ENCODE measurements around the gene MTAP.

Gene MTAP

GRCh38 chr9:21802418-21803000 is at the start of gene MTAP:
Gene MTAP, plus strand, starts transcription at chr9:21802636. Its CDS starts 113 bp downstream, at chr9:21802749.
- DNase-seq (ENCODE audit: low read depth in 3 of 3) = peak; percentile 52 to 61 (median 54)

- DNase-seq (ENCODE audit: low read depth in 3 of 3) = no peak
Measured at GRCh38 chr9:21753523-21753922, 48.9 kb upstream of the MTAP start.

- no peak for DNase-seq (ENCODE audit: low read depth in 3 of 3)
Measured at GRCh38 chr9:21754741-21755140, 47.7 kb upstream of the MTAP start.

- no peak for DNase-seq (ENCODE audit: low read depth in 3 of 3)
Measured at GRCh38 chr9:21758540-21758939, 43.9 kb upstream of the MTAP start.

- DNase-seq (ENCODE audit: low read depth in 3 of 3) = no peak
Measured at GRCh38 chr9:21761309-21761901, 41.0 kb upstream of the MTAP start.

GRCh38 chr9:21762064-21762463 is 40.4 kb upstream of the MTAP start:
- DNase-seq (ENCODE audit: low read depth in 3 of 3) = no peak

GRCh38 chr9:21764846-21765245 is 37.6 kb upstream of the MTAP start:
- no peak for DNase-seq (ENCODE audit: low read depth in 3 of 3)

GRCh38 chr9:21766096-21766495 is 36.3 kb upstream of the MTAP start:
- no peak for DNase-seq (ENCODE audit: low read depth in 3 of 3)

- no peak for DNase-seq (ENCODE audit: low read depth in 3 of 3)
Measured at GRCh38 chr9:21770871-21771560, 31.4 kb upstream of the MTAP start.

- no peak for DNase-seq (ENCODE audit: low read depth in 3 of 3)
Measured at GRCh38 chr9:21777701-21778100, 24.7 kb upstream of the MTAP start.

GRCh38 chr9:21778304-21778703 is 24.1 kb upstream of the MTAP start:
- no peak for DNase-seq (ENCODE audit: low read depth in 3 of 3)

GRCh38 chr9:21779397-21779796 is 23.0 kb upstream of the MTAP start:
- DNase-seq (ENCODE audit: low read depth in 3 of 3) = no peak

GRCh38 chr9:21781656-21782055 is 20.8 kb upstream of the MTAP start:
- DNase-seq (ENCODE audit: low read depth in 3 of 3) = no peak

GRCh38 chr9:21782205-21782604 is 20.2 kb upstream of the MTAP start:
- no peak for DNase-seq (ENCODE audit: low read depth in 3 of 3)

GRCh38 chr9:21788752-21789151 is 13.7 kb upstream of the MTAP start:
- no peak for DNase-seq (ENCODE audit: low read depth in 3 of 3)

- DNase-seq (ENCODE audit: low read depth in 3 of 3) = peak in 1 of 3 experiments; percentile 20
Measured at GRCh38 chr9:21789541-21790037, 12.8 kb upstream of the MTAP start.

- DNase-seq (ENCODE audit: low read depth in 3 of 3) = no peak
Measured at GRCh38 chr9:21795483-21795882, 7.0 kb upstream of the MTAP start.

- no peak for DNase-seq (ENCODE audit: low read depth in 3 of 3)
Measured at GRCh38 chr9:21796768-21797167, 5.7 kb upstream of the MTAP start.

- DNase-seq (ENCODE audit: low read depth in 3 of 3) = no peak
Measured at GRCh38 chr9:21800931-21801682, 1.3 kb upstream of the MTAP start.

GRCh38 chr9:21801683-21802417 is 586 bp upstream of the MTAP start:
- no peak for DNase-seq (ENCODE audit: low read depth in 3 of 3)

- DNase-seq (ENCODE audit: low read depth in 3 of 3) = no peak
Measured at GRCh38 chr9:21803649-21804048, 1.2 kb downstream of the MTAP start.

- DNase-seq (ENCODE audit: low read depth in 3 of 3) = no peak
Measured at GRCh38 chr9:21804331-21804730, 1.9 kb downstream of the MTAP start.
